Gastrocnemius medialis (tissue), 4 donors: ENCODE results near the gene XRN1. TPM values are rescaled to one million over a fixed set of nuclear protein-coding genes. Genes with fewer than 3 reads are reported as not detected.

Experiments
- ATAC-seq, 2 donors: fragments of 150-250 bp; one replicate each; pipeline ENCODE4 v1.9.1; 2016
- DNase-seq, 2 donors: peaks; one replicate each; pipeline ENCODE4 v3.0.0-alpha.2; 2019
- H3K27ac ChIP-seq, 4 donors: fragments of 200-600 bp; sonication (generic); 1 replicate in 1 of 4; 2 replicates in 3 of 4; pipeline ENCODE4 v1.5.1; 2016 to 2018; ENCODE audit warnings: mild to moderate bottlenecking in 2 of 4, moderate library complexity in 1 of 4
- H3K27me3 ChIP-seq, 3 donors: fragments of 200-600 bp; sonication (generic) in 2 of 3; 1 replicate in 1 of 3; 2 replicates in 2 of 3; pipeline versions ENCODE4 v1.5.1 to v1.6.0; 2016 to 2019; ENCODE audit warnings: mild to moderate bottlenecking in 1 of 3, moderate library complexity in 1 of 3
- H3K36me3 ChIP-seq, 2 donors: fragments of 200-600 bp; sonication (generic) in 1 of 2; one replicate each; pipeline ENCODE4 v1.5.1; 2017 to 2018
- H3K4me1 ChIP-seq, 2 donors: fragments of 200-600 bp; sonication (generic) in 1 of 2; one replicate each; pipeline ENCODE4 v1.5.1; 2016 to 2017; ENCODE audit warnings: mild to moderate bottlenecking in 2 of 2
- H3K4me3 ChIP-seq, 4 donors: fragments of 200-600 bp; sonication (generic) in 3 of 4; 1 replicate in 1 of 4; 2 replicates in 3 of 4; pipeline ENCODE4 v1.5.1; 2016 to 2019; ENCODE audit warnings: mild to moderate bottlenecking in 2 of 4
- H3K9me3 ChIP-seq, 3 donors: fragments of 200-600 bp; sonication (generic) in 2 of 3; 1 replicate in 1 of 3; 2 replicates in 2 of 3; pipeline ENCODE4 v1.5.1; 2016 to 2019
- POLR2A ChIP-seq, 2 donors: fragments of 450-650 bp; IDR thresholded peaks; one replicate each; pipeline ENCODE4 v1.6.1; 2017; ENCODE audit warnings: antibody characterized with exemption in 2 of 2, mild to moderate bottlenecking in 2 of 2, moderate library complexity in 2 of 2
- in situ Hi-C, 4 donors: fragments of 200-750 bp; cut with MboI; loops; one replicate each; pipeline versions ENCODE4 v1.15.0 to v1.8.0; 2017; ENCODE audit warnings: low sequenced_read_pairs in 4 of 4
- intact Hi-C: fragments of 100-400 bp; cut with DNase I; formaldehyde crosslinking; loops from one replicate; pipeline ENCODE4 v1.15.1; 2023; ENCODE audit warnings: low total_unique reads
- total RNA-seq, 4 donors: library from RNA; depleted of rRNA; stranded (reverse); fragments of >200 nt; gene quantifications; one replicate each; pipeline versions ENCODE4 v1.1.0 to v1.2.3, GENCODE V29; 2016
- TF ChIP-seq, protein P1 (sequence below), 5 experiments: fragments of 450-650 bp in 3 of 5; fragments of 200-600 bp in 2 of 5; sonication (generic) in 2 of 5; IDR thresholded peaks in 4 of 5; conservative IDR thresholded peaks in 1 of 5; 1 replicate in 4 of 5; 2 replicates in 1 of 5; pipeline ENCODE4 v1.5.1; 2016 to 2019; ENCODE audit warnings: antibody characterized with exemption in 5 of 5, mild to moderate bottlenecking in 3 of 5, moderate library complexity in 3 of 5

Gene XRN1
- total RNA-seq, 4 donors from 2014 or later: 41.8 to 52.2 (median 47.3) TPM

DNA sequence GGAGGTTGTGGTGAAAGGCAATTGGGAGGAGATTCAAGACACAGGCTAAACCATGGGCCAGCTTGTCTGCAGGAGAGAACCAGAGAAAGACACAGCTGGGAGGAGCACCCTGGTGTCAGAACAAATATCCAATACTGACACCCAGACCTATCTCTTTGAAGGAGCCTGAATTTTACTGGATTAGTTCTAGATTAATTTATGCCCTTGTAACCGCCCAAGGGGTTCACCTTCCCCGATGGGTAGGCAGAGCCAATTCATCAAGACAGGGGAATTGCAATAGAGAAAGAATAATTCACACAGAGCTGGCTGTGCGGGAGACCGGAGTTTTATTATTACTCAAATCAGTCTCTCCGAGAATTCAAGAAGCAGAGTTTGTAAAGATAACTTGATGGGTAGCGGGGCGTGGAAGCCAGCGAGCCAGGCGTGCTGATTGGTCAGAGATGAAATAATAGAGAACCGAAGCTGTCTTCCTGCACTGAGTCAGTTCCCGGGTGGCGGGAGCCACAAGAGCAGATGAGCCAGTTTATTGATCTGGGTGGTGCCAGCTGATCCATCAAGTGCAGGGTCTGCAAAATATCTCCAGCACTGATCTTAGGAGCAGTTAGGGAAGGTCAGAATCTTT is 191.0 kb downstream of the XRN1 start:
- peaks cover 0 to 5% (median 0%) of the 10 kb centered on the region in 3 donors for H3K9me3 ChIP-seq
- no peak for ATAC-seq
- no peak overlapping the region for H3K27ac ChIP-seq
- H3K36me3 ChIP-seq: no peaks in the 10 kb centered on the region
- in situ Hi-C loops: no loop called here
- H3K4me3 ChIP-seq: no peak overlapping the region
- intact Hi-C loops: no loop called here
- TF ChIP-seq, protein P1, sequence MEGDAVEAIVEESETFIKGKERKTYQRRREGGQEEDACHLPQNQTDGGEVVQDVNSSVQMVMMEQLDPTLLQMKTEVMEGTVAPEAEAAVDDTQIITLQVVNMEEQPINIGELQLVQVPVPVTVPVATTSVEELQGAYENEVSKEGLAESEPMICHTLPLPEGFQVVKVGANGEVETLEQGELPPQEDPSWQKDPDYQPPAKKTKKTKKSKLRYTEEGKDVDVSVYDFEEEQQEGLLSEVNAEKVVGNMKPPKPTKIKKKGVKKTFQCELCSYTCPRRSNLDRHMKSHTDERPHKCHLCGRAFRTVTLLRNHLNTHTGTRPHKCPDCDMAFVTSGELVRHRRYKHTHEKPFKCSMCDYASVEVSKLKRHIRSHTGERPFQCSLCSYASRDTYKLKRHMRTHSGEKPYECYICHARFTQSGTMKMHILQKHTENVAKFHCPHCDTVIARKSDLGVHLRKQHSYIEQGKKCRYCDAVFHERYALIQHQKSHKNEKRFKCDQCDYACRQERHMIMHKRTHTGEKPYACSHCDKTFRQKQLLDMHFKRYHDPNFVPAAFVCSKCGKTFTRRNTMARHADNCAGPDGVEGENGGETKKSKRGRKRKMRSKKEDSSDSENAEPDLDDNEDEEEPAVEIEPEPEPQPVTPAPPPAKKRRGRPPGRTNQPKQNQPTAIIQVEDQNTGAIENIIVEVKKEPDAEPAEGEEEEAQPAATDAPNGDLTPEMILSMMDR (IDR thresholded peaks at IDR 0.05 in 4 of 5, conservative IDR thresholded peaks at IDR 0.05 in 1 of 5): no peak
- TF ChIP-seq POLR2A (IDR thresholded peaks at IDR 0.05): no peak
- DNase-seq: no peak
- no peaks in the 10 kb centered on the region for H3K4me1 ChIP-seq
- H3K27me3 ChIP-seq: no peaks in the 10 kb centered on the region

Other genes with a start within 250 kb of the XRN1 start
- gene GK5, start 222.5 kb downstream of the XRN1 start, total RNA-seq: 10 to 100 TPM in 1 of 4 donors, 1 to 10 TPM in 3; 1.8 to 61.8 (median 5.7) TPM
- gene ATR, start 130.7 kb upstream of the XRN1 start, total RNA-seq: 10 to 100 TPM in 2 of 4 donors, 1 to 10 TPM in 2; 8.9 to 21.9 (median 10.0) TPM
- gene PLS1, start 148.4 kb upstream of the XRN1 start, total RNA-seq: 1 to 10 TPM in 2 of 4 donors, under 1 TPM in 2; 0.65 to 5.4 (median 0.94) TPM